ENCODE data around the gene TTC22.

Gene TTC22

GRCh38 chr1:54743416-54744226 is 57.5 kb downstream of the TTC22 start:
- POLR2A ChIA-PET, result no interaction called here

GRCh38 chr1:54742282-54742681 is 58.8 kb downstream of the TTC22 start:
- H3K4me3 ChIP-seq (ENCODE audit: control insufficient read depth in 1 of 7, extremely low read depth in 1 of 7, insufficient read depth in 4 of 7, low read depth in 2 of 7, low read length in 6 of 7), result no peak overlapping the region
- H3K27ac ChIP-seq (ENCODE audit: insufficient read depth in 1 of 2, low read depth in 1 of 2, low read length in 2 of 2, poor library complexity in 1 of 2, severe bottlenecking in 2 of 2), result no peak overlapping the region
- peaks cover 11 to 66% (median 50%) of the 10 kb centered on the region in 4 experiments for H3K36me3 ChIP-seq (ENCODE audit: control insufficient read depth in 4 of 4, insufficient read depth in 4 of 4, low read length in 3 of 4)
- no peak for DNase-seq
- ChIA-PET POLR2A (no interaction called here), CTCF (no interaction called here)
- no peaks in the 10 kb centered on the region for H3K27me3 ChIP-seq (replicated peaks in 2 of 5; ENCODE audit: control insufficient read depth in 4 of 5, insufficient read depth in 5 of 5, low read length in 4 of 5)
- H3K9me3 ChIP-seq (ENCODE audit: control extremely low read depth in 1 of 5, control insufficient read depth in 4 of 5, insufficient read depth in 2 of 5, low read depth in 1 of 5, low read length in 4 of 5), result no peaks in the 10 kb centered on the region
- H3K4me1 ChIP-seq (ENCODE audit: control extremely low read depth in 1 of 4, control insufficient read depth in 4 of 4, insufficient read depth in 4 of 4, low read length in 3 of 4), result no peaks in the 10 kb centered on the region
- 96% methylated on average over 4 of the region's 4 CpGs for WGBS (ENCODE audit: insufficient coverage)

More at GRCh38 chr1:54743416-54744226, 57.5 kb downstream of the TTC22 start:
- Histone ChIP-seq H3K4me3 (ENCODE audit: control insufficient read depth in 1 of 7, extremely low read depth in 1 of 7, insufficient read depth in 4 of 7, low read depth in 2 of 7, low read length in 6 of 7) (no peak overlapping the region), H3K27ac (ENCODE audit: insufficient read depth in 1 of 2, low read depth in 1 of 2, low read length in 2 of 2, poor library complexity in 1 of 2, severe bottlenecking in 2 of 2) (no peak overlapping the region), H3K4me1 (ENCODE audit: control extremely low read depth in 1 of 4, control insufficient read depth in 4 of 4, insufficient read depth in 4 of 4, low read length in 3 of 4) (no peaks in the 10 kb centered on the region), H3K9me3 (ENCODE audit: control extremely low read depth in 1 of 5, control insufficient read depth in 4 of 5, insufficient read depth in 2 of 5, low read depth in 1 of 5, low read length in 4 of 5) (no peaks in the 10 kb centered on the region), H3K36me3 (ENCODE audit: control insufficient read depth in 4 of 4, insufficient read depth in 4 of 4, low read length in 3 of 4) (peaks cover 7 to 55% (median 39%) of the 10 kb centered on the region in 4 experiments), H3K27me3 (replicated peaks in 2 of 5; ENCODE audit: control insufficient read depth in 4 of 5, insufficient read depth in 5 of 5, low read length in 4 of 5) (no peaks in the 10 kb centered on the region)
- no peak for DNase-seq
- CTCF ChIA-PET, result no interaction called here
- 96% methylated on average over 11 of the region's 12 CpGs for whole genome bisulfite sequencing (ENCODE audit: insufficient coverage)

DNA sequence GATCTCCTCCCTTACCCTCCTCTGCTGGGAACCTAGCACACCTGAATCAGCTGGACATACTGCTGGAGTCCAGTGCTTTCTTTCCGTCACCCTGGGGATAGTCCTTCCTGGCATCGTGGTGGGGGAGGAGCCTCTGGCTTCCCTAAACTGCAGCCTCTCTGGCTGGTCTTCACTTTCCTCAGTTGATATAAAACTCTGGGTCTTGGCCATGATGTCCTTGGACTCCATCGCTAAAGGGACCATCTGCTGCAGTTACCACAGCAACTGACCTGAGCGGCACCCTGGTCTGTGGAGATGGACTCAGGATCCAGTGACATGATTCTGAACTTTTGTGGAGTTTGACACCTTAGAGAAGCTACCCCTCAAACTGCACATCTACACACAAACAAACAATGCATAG is 59.6 kb downstream of the TTC22 start:
- WGBS (ENCODE audit: insufficient coverage), result 96% methylated on average over 3 of the region's 4 CpGs
- CTCF ChIA-PET, result no interaction called here

GRCh38 chr1:54738244-54738643 is 62.9 kb downstream of the TTC22 start:
- DNase-seq, result no peak
- peaks cover 27 to 79% (median 64%) of the 10 kb centered on the region in 4 experiments for H3K36me3 ChIP-seq (ENCODE audit: control insufficient read depth in 4 of 4, insufficient read depth in 4 of 4, low read length in 3 of 4)
- WGBS (ENCODE audit: insufficient coverage), result 90% methylated on average over 5 of the region's 6 CpGs
- ChIA-PET POLR2A (no interaction called here), CTCF (no interaction called here)
- no peaks in the 10 kb centered on the region for H3K27me3 ChIP-seq (replicated peaks in 2 of 5; ENCODE audit: control insufficient read depth in 4 of 5, insufficient read depth in 5 of 5, low read length in 4 of 5)
- no peaks in the 10 kb centered on the region for H3K9me3 ChIP-seq (ENCODE audit: control extremely low read depth in 1 of 5, control insufficient read depth in 4 of 5, insufficient read depth in 2 of 5, low read depth in 1 of 5, low read length in 4 of 5)
- H3K4me1 ChIP-seq (ENCODE audit: control extremely low read depth in 1 of 4, control insufficient read depth in 4 of 4, insufficient read depth in 4 of 4, low read length in 3 of 4), result no peaks in the 10 kb centered on the region
- no peak overlapping the region for H3K4me3 ChIP-seq (ENCODE audit: control insufficient read depth in 1 of 7, extremely low read depth in 1 of 7, insufficient read depth in 4 of 7, low read depth in 2 of 7, low read length in 6 of 7)
- H3K27ac ChIP-seq (ENCODE audit: insufficient read depth in 1 of 2, low read depth in 1 of 2, low read length in 2 of 2, poor library complexity in 1 of 2, severe bottlenecking in 2 of 2), result no peak overlapping the region

More for the DNA sequence above, 59.6 kb downstream of the TTC22 start:
- peaks cover 18 to 74% (median 57%) of the 10 kb centered on the region in 4 experiments for H3K36me3 ChIP-seq (ENCODE audit: control insufficient read depth in 4 of 4, insufficient read depth in 4 of 4, low read length in 3 of 4)
- DNase-seq, result no peak
- H3K4me1 ChIP-seq (ENCODE audit: control extremely low read depth in 1 of 4, control insufficient read depth in 4 of 4, insufficient read depth in 4 of 4, low read length in 3 of 4), result no peaks in the 10 kb centered on the region
- no peaks in the 10 kb centered on the region for H3K9me3 ChIP-seq (ENCODE audit: control extremely low read depth in 1 of 5, control insufficient read depth in 4 of 5, insufficient read depth in 2 of 5, low read depth in 1 of 5, low read length in 4 of 5)
- no peak overlapping the region for H3K27ac ChIP-seq (ENCODE audit: insufficient read depth in 1 of 2, low read depth in 1 of 2, low read length in 2 of 2, poor library complexity in 1 of 2, severe bottlenecking in 2 of 2)
- no peak overlapping the region for H3K4me3 ChIP-seq (ENCODE audit: control insufficient read depth in 1 of 7, extremely low read depth in 1 of 7, insufficient read depth in 4 of 7, low read depth in 2 of 7, low read length in 6 of 7)
- POLR2A ChIA-PET, result no interaction called here
- H3K27me3 ChIP-seq (replicated peaks in 2 of 5; ENCODE audit: control insufficient read depth in 4 of 5, insufficient read depth in 5 of 5, low read length in 4 of 5), result no peaks in the 10 kb centered on the region

DNA sequence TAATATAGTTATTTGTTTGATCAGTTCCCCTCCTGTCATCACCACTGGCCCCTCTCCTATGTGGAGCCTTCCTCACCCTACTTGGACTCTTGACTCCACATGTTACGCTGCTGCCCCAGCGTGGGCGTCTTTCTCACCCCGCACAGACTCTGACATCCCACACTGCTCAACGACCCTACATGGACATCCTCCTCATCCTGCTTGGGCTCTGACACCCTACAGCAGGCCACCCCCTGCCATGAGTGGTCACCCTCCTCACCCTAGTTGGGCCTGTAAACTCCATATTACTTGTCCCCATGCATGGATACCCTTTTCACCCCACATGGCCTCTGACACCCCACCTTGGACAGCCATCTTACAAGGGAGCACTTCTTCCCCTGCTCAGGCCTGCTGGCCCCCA is 64.4 kb downstream of the TTC22 start:
- POLR2A ChIA-PET, result no interaction called here
- no peak for DNase-seq
- no peaks in the 10 kb centered on the region for H3K9me3 ChIP-seq (ENCODE audit: control extremely low read depth in 1 of 5, control insufficient read depth in 4 of 5, insufficient read depth in 2 of 5, low read depth in 1 of 5, low read length in 4 of 5)
- H3K27ac ChIP-seq (ENCODE audit: insufficient read depth in 1 of 2, low read depth in 1 of 2, low read length in 2 of 2, poor library complexity in 1 of 2, severe bottlenecking in 2 of 2), result no peak overlapping the region
- H3K36me3 ChIP-seq (ENCODE audit: control insufficient read depth in 4 of 4, insufficient read depth in 4 of 4, low read length in 3 of 4), result peaks cover 28 to 78% (median 60%) of the 10 kb centered on the region in 4 experiments
- WGBS (ENCODE audit: insufficient coverage), result 98% methylated on average over 5 of the region's 5 CpGs
- H3K4me3 ChIP-seq (ENCODE audit: control insufficient read depth in 1 of 7, extremely low read depth in 1 of 7, insufficient read depth in 4 of 7, low read depth in 2 of 7, low read length in 6 of 7), result no peak overlapping the region
- no peaks in the 10 kb centered on the region for H3K4me1 ChIP-seq (ENCODE audit: control extremely low read depth in 1 of 4, control insufficient read depth in 4 of 4, insufficient read depth in 4 of 4, low read length in 3 of 4)
- no peaks in the 10 kb centered on the region for H3K27me3 ChIP-seq (replicated peaks in 2 of 5; ENCODE audit: control insufficient read depth in 4 of 5, insufficient read depth in 5 of 5, low read length in 4 of 5)
- CTCF ChIA-PET, result interaction anchor here (1.1 to 1.4 kb wide), 2 partner anchors 8 to 14 kb away, joined by 3 read pairs; no protein-coding TSS in a partner anchor
